GM12864 (cell line): ENCODE measurements around the gene OR13A1.
"Not testable (repeated sequence)": the region's sequence is repeated elsewhere in the genome, so short reads cannot be mapped to it uniquely, and the experiment has no call there.

ENCODE experiments used
- DNase-seq: peaks from one replicate; pipeline ENCODE4 v3.0.0-alpha.2; 2011; ENCODE audit warnings: low read depth
- H3K4me3 ChIP-seq: 2 replicates; pipeline ENCODE4 v1.5.1; 2011; ENCODE audit warnings: mild to moderate bottlenecking, low read depth, low read length, control low read depth
- TF ChIP-seq, protein P1 (sequence below): IDR thresholded peaks from 2 replicates; pipeline ENCODE4 v1.5.1; 2011; ENCODE audit warnings: low read depth, mild to moderate bottlenecking, moderate library complexity, low read length, control low read depth, inconsistent platforms; ENCODE audit errors: missing control alignments

The OR13A1 gene, protein sequence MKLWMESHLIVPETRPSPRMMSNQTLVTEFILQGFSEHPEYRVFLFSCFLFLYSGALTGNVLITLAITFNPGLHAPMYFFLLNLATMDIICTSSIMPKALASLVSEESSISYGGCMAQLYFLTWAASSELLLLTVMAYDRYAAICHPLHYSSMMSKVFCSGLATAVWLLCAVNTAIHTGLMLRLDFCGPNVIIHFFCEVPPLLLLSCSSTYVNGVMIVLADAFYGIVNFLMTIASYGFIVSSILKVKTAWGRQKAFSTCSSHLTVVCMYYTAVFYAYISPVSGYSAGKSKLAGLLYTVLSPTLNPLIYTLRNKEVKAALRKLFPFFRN

DNA sequence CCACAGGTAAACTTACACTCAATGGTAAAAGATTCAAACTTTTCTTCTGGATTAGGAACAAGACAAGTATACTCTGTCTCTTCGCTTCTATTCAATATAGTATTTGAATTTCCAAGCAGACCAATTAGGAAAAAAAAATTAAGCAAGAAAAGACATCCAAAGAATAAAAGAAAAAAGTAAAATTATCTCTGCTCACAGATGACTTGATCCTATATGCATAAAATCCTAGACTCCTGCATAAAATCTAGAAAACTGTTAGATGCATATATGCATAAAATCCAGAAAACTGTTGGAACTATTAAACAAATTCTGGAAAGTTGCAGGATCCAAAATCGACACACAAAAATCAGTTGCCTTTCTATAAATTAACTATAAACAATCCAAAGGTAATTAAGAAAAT, at the start of gene OR13A1:
Gene OR13A1, minus strand, starts transcription at position 101 of the 400 bp plus-strand sequence. CDS start 11,186 bp downstream, outside the sequence.
- TF ChIP-seq, protein P1, sequence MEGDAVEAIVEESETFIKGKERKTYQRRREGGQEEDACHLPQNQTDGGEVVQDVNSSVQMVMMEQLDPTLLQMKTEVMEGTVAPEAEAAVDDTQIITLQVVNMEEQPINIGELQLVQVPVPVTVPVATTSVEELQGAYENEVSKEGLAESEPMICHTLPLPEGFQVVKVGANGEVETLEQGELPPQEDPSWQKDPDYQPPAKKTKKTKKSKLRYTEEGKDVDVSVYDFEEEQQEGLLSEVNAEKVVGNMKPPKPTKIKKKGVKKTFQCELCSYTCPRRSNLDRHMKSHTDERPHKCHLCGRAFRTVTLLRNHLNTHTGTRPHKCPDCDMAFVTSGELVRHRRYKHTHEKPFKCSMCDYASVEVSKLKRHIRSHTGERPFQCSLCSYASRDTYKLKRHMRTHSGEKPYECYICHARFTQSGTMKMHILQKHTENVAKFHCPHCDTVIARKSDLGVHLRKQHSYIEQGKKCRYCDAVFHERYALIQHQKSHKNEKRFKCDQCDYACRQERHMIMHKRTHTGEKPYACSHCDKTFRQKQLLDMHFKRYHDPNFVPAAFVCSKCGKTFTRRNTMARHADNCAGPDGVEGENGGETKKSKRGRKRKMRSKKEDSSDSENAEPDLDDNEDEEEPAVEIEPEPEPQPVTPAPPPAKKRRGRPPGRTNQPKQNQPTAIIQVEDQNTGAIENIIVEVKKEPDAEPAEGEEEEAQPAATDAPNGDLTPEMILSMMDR: no peak
- DNase-seq: no peak
- no peak within 1 kb of the TSS for H3K4me3 ChIP-seq

DNA sequence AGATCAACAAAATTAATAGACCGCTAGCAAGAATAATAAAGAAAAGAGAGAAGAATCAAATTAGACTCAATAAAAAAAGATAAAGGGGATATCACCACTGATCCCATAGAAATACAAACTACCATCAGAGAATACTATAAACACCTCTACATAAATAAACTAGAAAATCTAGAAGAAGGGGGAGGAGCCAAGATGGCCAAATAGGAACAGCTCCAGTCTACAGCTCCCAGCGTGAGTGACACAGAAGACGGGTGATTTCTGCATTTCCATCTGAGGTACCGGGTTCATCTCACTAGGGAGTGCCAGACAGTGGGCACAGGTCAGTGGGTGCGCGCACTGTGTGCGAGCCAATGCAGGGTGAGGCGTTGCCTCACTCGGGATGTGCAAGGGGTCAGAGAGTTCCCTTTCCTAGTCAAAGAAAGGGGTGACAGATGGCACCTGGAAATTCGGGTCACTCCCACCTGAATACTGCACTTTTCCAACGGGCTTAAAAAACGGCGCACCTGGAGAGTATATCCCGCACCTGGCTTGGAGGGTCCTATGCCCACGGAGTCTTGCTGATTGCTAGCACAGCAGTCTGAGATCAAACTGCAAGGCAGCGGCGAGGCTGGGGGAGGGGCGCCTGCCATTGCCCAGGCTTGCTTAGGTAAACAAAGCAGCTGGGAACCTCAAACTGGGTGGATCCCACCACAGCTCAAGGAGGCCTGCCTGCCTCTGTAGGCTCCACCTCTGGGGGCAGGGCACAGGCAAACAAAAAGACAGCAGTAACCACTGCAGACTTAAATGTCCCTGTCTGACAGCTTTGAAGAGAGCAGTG, 46.8 kb upstream of the OR13A1 start:
- H3K4me3 ChIP-seq, DNase-seq: not testable (repeated sequence)

DNA sequence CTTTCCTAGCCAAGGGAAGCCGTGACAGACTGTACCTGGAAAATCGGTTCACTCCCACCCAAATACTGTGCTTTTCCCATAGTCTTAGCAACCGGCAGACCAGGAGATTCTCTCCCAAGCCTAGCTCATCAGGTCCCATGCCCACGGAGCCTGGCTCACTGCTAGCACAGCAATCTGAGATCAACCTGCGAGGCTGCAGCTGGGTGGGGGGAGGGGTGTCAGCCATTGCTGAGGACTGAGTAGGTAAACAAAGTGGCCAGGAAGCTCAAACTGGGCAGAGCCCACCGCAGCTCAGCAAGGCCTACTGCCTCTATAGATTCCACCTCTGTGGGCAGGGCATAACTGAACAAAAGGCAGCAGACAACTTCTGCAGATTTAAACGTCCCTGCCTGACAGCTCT, 43.6 kb upstream of the OR13A1 start:
- not testable (repeated sequence) for H3K4me3 ChIP-seq, DNase-seq

DNA sequence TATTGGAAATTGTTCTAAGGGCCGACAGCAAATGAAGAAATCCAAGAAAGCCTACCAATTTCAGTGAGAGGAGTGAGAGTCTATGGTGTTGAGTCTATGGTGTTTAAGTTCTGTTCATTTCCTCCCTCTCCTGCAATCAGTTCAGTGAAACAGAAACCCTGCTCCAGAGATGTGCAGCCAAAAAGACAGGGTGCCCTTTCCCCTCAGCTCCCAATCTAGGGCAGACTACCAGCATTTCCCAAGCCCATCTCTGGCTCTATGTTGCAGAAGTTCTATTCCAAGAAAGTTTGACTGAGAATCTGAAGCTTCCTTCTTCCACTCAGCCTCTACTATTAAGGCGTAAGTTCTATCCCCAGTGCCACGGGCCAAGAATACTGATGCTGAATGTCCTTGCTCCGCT, 40.1 kb upstream of the OR13A1 start:
- DNase-seq: no peak
- TF ChIP-seq, protein P1: no peak
- no peak overlapping the region for H3K4me3 ChIP-seq

DNA sequence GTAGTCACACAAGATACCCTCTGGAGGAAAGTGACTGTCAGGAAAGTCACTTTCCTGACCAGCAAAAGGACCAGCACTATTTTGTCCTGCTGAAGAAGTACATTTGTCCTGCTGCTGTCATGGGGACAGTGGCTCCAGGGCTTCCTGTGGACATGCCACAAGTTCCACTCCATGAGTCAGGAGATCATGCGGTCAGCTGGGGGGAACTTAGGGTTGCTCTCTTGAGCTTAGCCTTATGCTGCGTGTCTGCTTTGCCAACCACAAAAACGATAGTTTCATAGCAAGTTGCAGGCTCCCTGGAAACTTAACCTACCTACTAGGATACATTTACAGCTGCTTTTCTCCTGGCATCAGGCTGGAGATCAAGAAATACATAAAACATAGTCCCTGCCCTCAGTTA, 38.9 kb upstream of the OR13A1 start:
- DNase-seq: no peak
- no peak overlapping the region for H3K4me3 ChIP-seq
- TF ChIP-seq, protein P1: no peak

DNA sequence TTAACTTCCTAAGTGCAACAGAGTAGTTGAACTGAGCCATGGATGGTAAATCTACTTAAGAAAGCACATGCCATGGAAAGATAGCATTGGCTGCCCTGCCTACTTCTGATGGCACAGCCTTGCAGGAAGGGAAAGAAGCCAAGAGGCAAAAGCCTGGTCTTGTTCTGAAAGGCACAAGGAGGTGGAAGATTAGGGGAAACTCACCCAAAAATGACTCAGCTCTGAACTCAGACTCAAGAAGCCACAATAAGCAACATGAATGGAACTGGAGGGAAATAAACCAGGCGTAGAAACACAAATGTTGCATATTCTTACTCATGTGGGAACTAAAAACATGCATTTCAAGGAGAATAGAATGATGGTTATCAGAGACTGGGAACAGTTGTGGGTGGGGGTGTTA, 37.8 kb upstream of the OR13A1 start:
- DNase-seq: no peak
- TF ChIP-seq, protein P1: no peak
- H3K4me3 ChIP-seq: no peak overlapping the region

DNA sequence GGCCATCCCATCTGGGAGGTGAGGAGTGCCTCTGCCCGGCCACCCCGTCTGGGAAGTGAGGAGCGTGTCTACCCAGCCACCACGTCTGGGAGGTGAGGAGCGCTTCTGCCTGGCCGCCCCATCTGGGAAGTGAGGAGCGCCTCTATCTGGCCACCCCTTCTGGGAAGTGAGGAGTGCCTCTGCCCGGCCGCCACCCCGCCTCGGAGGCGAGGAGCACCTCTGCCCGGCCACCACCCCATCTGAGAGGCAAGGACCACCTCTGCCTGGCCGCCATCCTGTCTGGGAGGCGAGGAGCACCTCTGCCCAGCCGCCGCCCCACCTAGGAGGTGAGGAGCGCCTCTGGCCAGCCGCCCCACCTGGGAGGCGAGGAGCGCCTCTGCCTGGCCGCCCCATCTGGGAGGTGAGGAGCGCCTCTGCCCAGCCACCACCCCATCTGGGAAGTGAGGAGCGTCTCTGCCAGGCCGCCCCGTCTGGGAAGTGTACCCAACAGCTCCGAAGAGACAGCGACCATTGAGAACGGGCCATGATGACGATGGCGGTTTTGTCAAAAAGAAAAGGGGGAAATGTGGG, 32.9 kb upstream of the OR13A1 start:
- not testable (repeated sequence) for DNase-seq, H3K4me3 ChIP-seq

DNA sequence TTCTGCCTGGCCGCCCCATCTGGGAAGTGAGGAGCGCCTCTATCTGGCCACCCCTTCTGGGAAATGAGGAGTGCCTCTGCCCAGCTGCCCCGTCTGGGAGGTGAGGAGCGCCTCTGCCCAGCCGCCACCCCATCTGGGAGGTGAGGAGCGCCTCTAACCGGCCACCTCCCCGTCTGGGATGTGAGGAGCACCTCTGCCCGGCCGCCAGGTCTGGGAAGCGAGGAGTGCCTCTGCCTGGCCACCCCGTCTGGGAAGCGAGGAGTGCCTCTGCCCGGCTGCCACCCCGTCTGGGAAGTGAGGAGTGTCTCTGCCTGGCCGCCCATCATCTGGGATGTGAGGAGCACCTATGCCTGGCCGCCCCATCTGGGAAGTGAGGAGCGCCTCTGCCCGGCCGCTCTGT, 32.1 kb upstream of the OR13A1 start:
- DNase-seq, H3K4me3 ChIP-seq: not testable (repeated sequence)

DNA sequence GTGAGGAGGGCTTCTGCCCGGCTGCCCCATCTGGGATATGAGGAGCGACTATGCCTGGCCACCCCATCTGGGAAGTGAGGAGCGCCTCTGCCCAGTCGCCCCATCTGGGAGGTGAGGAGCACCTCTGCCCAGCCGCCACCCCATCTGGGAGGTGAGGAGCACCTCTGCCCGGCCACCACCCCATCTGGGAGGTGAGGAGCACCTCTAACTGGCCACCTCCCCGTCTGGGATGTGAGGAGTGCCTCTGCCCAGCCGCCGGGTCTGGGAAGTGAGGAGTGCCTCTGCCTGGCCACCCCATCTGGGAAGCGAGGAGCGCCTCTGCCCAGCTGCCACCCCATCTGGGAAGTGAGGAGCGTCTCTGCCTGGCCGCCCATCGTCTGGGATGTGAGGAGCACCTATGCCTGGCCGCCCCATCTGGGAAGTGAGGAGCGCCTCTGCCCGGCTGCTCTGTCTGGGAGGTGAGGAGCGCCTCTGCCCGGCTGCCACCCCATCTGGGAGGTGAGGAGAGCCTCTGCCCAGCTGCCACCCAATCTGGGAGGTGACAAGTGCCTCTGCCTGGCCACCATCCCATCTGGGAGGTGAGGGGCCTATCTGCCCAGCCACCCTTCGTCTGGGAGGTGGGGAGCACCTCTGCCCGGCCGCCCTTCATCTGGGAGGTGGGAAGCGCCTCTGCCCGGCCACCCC, 31.4 kb upstream of the OR13A1 start:
- H3K4me3 ChIP-seq: not testable (repeated sequence)

DNA sequence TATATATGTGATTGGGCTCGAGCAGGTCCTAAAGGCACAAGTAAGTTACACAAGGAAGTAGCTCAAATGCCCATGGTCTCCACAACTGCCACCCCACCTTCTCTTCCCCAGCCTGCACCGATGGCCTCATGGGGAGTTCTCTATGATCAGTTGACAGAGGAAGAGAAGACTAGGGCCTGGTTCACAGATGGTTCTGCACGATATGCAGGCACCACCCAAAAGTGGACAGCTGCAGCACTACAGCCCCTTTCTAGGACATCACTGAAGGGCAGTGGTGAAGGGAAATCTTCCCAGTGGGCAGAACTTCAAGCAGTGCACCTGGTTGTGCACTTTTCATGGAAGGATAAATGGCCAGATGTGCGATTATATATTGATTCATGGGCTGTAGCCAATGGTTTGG, 25.0 kb upstream of the OR13A1 start:
- DNase-seq, H3K4me3 ChIP-seq: not testable (repeated sequence)

More for the DNA sequence above, 31.4 kb upstream of the OR13A1 start:
- not testable (repeated sequence) for DNase-seq
